ENCODE measurements around the gene TYK2.
A peak's percentile ranks its signal among the peaks of the same experiment; 100 is the strongest.
"Not testable (repeated sequence)": the region's sequence is repeated elsewhere in the genome, so short reads cannot be mapped to it uniquely, and the experiment has no call there.

Gene TYK2

GRCh38 chr19:10352764-10353671 lies 27.4 kb downstream of the TYK2 start:
- H3K27me3 ChIP-seq (ENCODE audit: control insufficient read depth, insufficient read depth, low read length) = no peaks in the 10 kb centered on the region
- H3K27ac ChIP-seq (ENCODE audit: low read depth, low read length) = peak overlapping the region; percentile 58
- H3K4me1 ChIP-seq (ENCODE audit: control insufficient read depth, insufficient read depth, low read length) = peaks cover 3% of the 10 kb centered on the region
- no peaks in the 10 kb centered on the region for H3K9me3 ChIP-seq (ENCODE audit: control insufficient read depth, insufficient read depth, low read depth, low read length)
- peak overlapping the region; percentile 68 for H3K9ac ChIP-seq (ENCODE audit: low read length)
- H3K36me3 ChIP-seq (ENCODE audit: control insufficient read depth, insufficient read depth, low read length) = peaks cover 17% of the 10 kb centered on the region
- peak overlapping the region; percentile 65 for H3K4me3 ChIP-seq (ENCODE audit: low read depth, low read length)

- H3K9ac ChIP-seq (ENCODE audit: low read length) = no peak overlapping the region
- peaks cover 10% of the 10 kb centered on the region for H3K36me3 ChIP-seq (ENCODE audit: control insufficient read depth, insufficient read depth, low read length)
- H3K4me3 ChIP-seq (ENCODE audit: low read depth, low read length) = no peak overlapping the region
- no peaks in the 10 kb centered on the region for H3K27me3 ChIP-seq (ENCODE audit: control insufficient read depth, insufficient read depth, low read length)
- H3K4me1 ChIP-seq (ENCODE audit: control insufficient read depth, insufficient read depth, low read length) = no peaks in the 10 kb centered on the region
- H3K27ac ChIP-seq (ENCODE audit: low read depth, low read length) = no peak overlapping the region
- H3K9me3 ChIP-seq (ENCODE audit: control insufficient read depth, insufficient read depth, low read depth, low read length) = no peaks in the 10 kb centered on the region
Measured at GRCh38 chr19:10346509-10346908, 33.9 kb downstream of the TYK2 start.

GRCh38 chr19:10344780-10345179 lies 35.6 kb downstream of the TYK2 start:
- peaks cover 4% of the 10 kb centered on the region; the same call in 1 of the 2 replicates for H3K4me1 ChIP-seq (ENCODE audit: control insufficient read depth, insufficient read depth, low read length)
- H3K4me3 ChIP-seq (ENCODE audit: low read depth, low read length) = no peak overlapping the region
- H3K9me3 ChIP-seq (ENCODE audit: control insufficient read depth, insufficient read depth, low read depth, low read length) = no peaks in the 10 kb centered on the region
- no peak overlapping the region for H3K9ac ChIP-seq (ENCODE audit: low read length)
- no peak overlapping the region for H3K27ac ChIP-seq (ENCODE audit: low read depth, low read length)
- H3K36me3 ChIP-seq (ENCODE audit: control insufficient read depth, insufficient read depth, low read length) = 0 out of 2 replicates have a peak, but pooled peaks cover under 1% of the 10 kb centered on the region
- H3K27me3 ChIP-seq (ENCODE audit: control insufficient read depth, insufficient read depth, low read length) = no peaks in the 10 kb centered on the region

GRCh38 chr19:10343495-10343894 lies 36.9 kb downstream of the TYK2 start:
- Histone ChIP-seq H3K36me3 (ENCODE audit: control insufficient read depth, insufficient read depth, low read length) (no peaks in the 10 kb centered on the region), H3K27me3 (ENCODE audit: control insufficient read depth, insufficient read depth, low read length) (no peaks in the 10 kb centered on the region), H3K9me3 (ENCODE audit: control insufficient read depth, insufficient read depth, low read depth, low read length) (no peaks in the 10 kb centered on the region), H3K4me3 (ENCODE audit: low read depth, low read length) (no peak overlapping the region), H3K4me1 (ENCODE audit: control insufficient read depth, insufficient read depth, low read length) (peaks cover 15% of the 10 kb centered on the region), H3K27ac (ENCODE audit: low read depth, low read length) (no peak overlapping the region), H3K9ac (ENCODE audit: low read length) (no peak overlapping the region)

- H3K4me1 ChIP-seq (ENCODE audit: control insufficient read depth, insufficient read depth, low read length) = peaks cover 25% of the 10 kb centered on the region
- H3K27ac ChIP-seq (ENCODE audit: low read depth, low read length) = no peak overlapping the region
- H3K9me3 ChIP-seq (ENCODE audit: control insufficient read depth, insufficient read depth, low read depth, low read length) = no peaks in the 10 kb centered on the region
- H3K36me3 ChIP-seq (ENCODE audit: control insufficient read depth, insufficient read depth, low read length) = no peaks in the 10 kb centered on the region
- H3K4me3 ChIP-seq (ENCODE audit: low read depth, low read length) = no peak overlapping the region
- no peaks in the 10 kb centered on the region for H3K27me3 ChIP-seq (ENCODE audit: control insufficient read depth, insufficient read depth, low read length)
- no peak overlapping the region for H3K9ac ChIP-seq (ENCODE audit: low read length)
Measured at GRCh38 chr19:10339977-10340376, 40.4 kb downstream of the TYK2 start.

GRCh38 chr19:10339380-10339960 lies 40.9 kb downstream of the TYK2 start, which contains the start of gene ICAM3:
Gene ICAM3, minus strand, starts transcription at chr19:10339624. Its CDS starts 10 bp downstream, at chr19:10339614.
- Histone ChIP-seq H3K4me3 (ENCODE audit: low read depth, low read length) (no peak within 1 kb of the TSS), H3K4me1 (ENCODE audit: control insufficient read depth, insufficient read depth, low read length) (peaks cover 25% of the 10 kb centered on the region), H3K27me3 (ENCODE audit: control insufficient read depth, insufficient read depth, low read length) (no peaks in the 10 kb centered on the region), H3K9ac (ENCODE audit: low read length) (no peak within 1 kb of the TSS), H3K27ac (ENCODE audit: low read depth, low read length) (peak within 1 kb of the TSS; percentile 48; the same call in 1 of the 2 replicates), H3K9me3 (ENCODE audit: control insufficient read depth, insufficient read depth, low read depth, low read length) (no peaks in the 10 kb centered on the region), H3K36me3 (ENCODE audit: control insufficient read depth, insufficient read depth, low read length) (no peaks in the 10 kb centered on the region)

GRCh38 chr19:10338940-10339339 lies 41.4 kb downstream of the TYK2 start:
- H3K9ac ChIP-seq (ENCODE audit: low read length) = no peak overlapping the region
- no peak overlapping the region for H3K4me3 ChIP-seq (ENCODE audit: low read depth, low read length)
- H3K27ac ChIP-seq (ENCODE audit: low read depth, low read length) = no peak overlapping the region
- H3K36me3 ChIP-seq (ENCODE audit: control insufficient read depth, insufficient read depth, low read length) = no peaks in the 10 kb centered on the region
- peaks cover 25% of the 10 kb centered on the region for H3K4me1 ChIP-seq (ENCODE audit: control insufficient read depth, insufficient read depth, low read length)
- no peaks in the 10 kb centered on the region for H3K9me3 ChIP-seq (ENCODE audit: control insufficient read depth, insufficient read depth, low read depth, low read length)
- no peaks in the 10 kb centered on the region for H3K27me3 ChIP-seq (ENCODE audit: control insufficient read depth, insufficient read depth, low read length)

GRCh38 chr19:10336725-10337124 lies 43.6 kb downstream of the TYK2 start:
- not testable (repeated sequence) for H3K27me3 ChIP-seq (ENCODE audit: control insufficient read depth, insufficient read depth, low read length); H3K9me3 ChIP-seq (ENCODE audit: control insufficient read depth, insufficient read depth, low read depth, low read length); H3K27ac ChIP-seq (ENCODE audit: low read depth, low read length); H3K4me3 ChIP-seq (ENCODE audit: low read depth, low read length); H3K36me3 ChIP-seq (ENCODE audit: control insufficient read depth, insufficient read depth, low read length); H3K9ac ChIP-seq (ENCODE audit: low read length)
- H3K4me1 ChIP-seq (ENCODE audit: control insufficient read depth, insufficient read depth, low read length) = peaks cover 32% of the 10 kb centered on the region

- H3K9ac ChIP-seq (ENCODE audit: low read length) = no peak overlapping the region
- H3K9me3 ChIP-seq (ENCODE audit: control insufficient read depth, insufficient read depth, low read depth, low read length) = no peaks in the 10 kb centered on the region
- H3K27me3 ChIP-seq (ENCODE audit: control insufficient read depth, insufficient read depth, low read length) = no peaks in the 10 kb centered on the region
- peak overlapping the region; percentile 84 for H3K4me3 ChIP-seq (ENCODE audit: low read depth, low read length)
- peaks cover 5% of the 10 kb centered on the region for H3K36me3 ChIP-seq (ENCODE audit: control insufficient read depth, insufficient read depth, low read length)
- no peak overlapping the region for H3K27ac ChIP-seq (ENCODE audit: low read depth, low read length)
- peaks cover 28% of the 10 kb centered on the region for H3K4me1 ChIP-seq (ENCODE audit: control insufficient read depth, insufficient read depth, low read length)
Measured at GRCh38 chr19:10335352-10335985, 44.9 kb downstream of the TYK2 start.

- peaks cover 27% of the 10 kb centered on the region for H3K4me1 ChIP-seq (ENCODE audit: control insufficient read depth, insufficient read depth, low read length)
- H3K27ac ChIP-seq (ENCODE audit: low read depth, low read length) = no peak overlapping the region
- H3K27me3 ChIP-seq (ENCODE audit: control insufficient read depth, insufficient read depth, low read length) = no peaks in the 10 kb centered on the region
- no peaks in the 10 kb centered on the region for H3K9me3 ChIP-seq (ENCODE audit: control insufficient read depth, insufficient read depth, low read depth, low read length)
- H3K4me3 ChIP-seq (ENCODE audit: low read depth, low read length) = peak overlapping the region; percentile 84
- H3K36me3 ChIP-seq (ENCODE audit: control insufficient read depth, insufficient read depth, low read length) = peaks cover 12% of the 10 kb centered on the region
- H3K9ac ChIP-seq (ENCODE audit: low read length) = peak overlapping the region; percentile 43
Measured at GRCh38 chr19:10334588-10335351, 45.6 kb downstream of the TYK2 start.

Measured in HUES6 (cell line).